Endothelial cell of umbilical vein (primary cell): Measurements from ENCODE around the gene PHF2. TPM values are rescaled to one million over a fixed set of nuclear protein-coding genes. Genes with fewer than 3 reads are reported as not detected.

ENCODE experiments used
- BruUV-seq: library from RNA; stranded (reverse); fragments of 400-500 nt; replicated peaks from 2 replicates; lab custom pipeline; 2021; lab: Mats Ljungman, UMichigan
- CTCF ChIA-PET: fragments of 300-600, 350-600 bp; sonication (Branson Sonifier 250); formaldehyde crosslinking; loops from one replicate; lab custom pipeline; 2021; ENCODE audit warnings: antibody characterized with exemption, inconsistent platforms; lab: Charles Lee
- POLR2A ChIA-PET: fragments of 300-600, 350-600 bp; sonication (Branson Sonifier 250); formaldehyde crosslinking; loops from one replicate; lab custom pipeline; 2021; ENCODE audit warnings: antibody characterized with exemption, inconsistent platforms; lab: Charles Lee
- DNase-seq: peaks from one replicate; pipeline ENCODE4 v3.0.0-alpha.2; 2011; ENCODE audit warnings: low read depth, low spot score
- FAIRE-seq: peaks from 2 replicates; lab custom pipeline; 2011; peaks lifted over from hg19 to GRCh38; lab: Jason Lieb, UNC
- H2AFZ ChIP-seq: 2 replicates; pipeline ENCODE4 v1.6.0; 2012; ENCODE audit warnings: low read depth, low read length, control low read depth, inconsistent platforms
- H3K27ac ChIP-seq: 2 replicates; pipeline ENCODE4 v1.5.1; 2011; ENCODE audit warnings: low read depth, mild to moderate bottlenecking, control low read depth, low read length, moderate library complexity; ENCODE audit not compliant: insufficient read depth
- H3K27me3 ChIP-seq, 2 experiments: 2 replicates each; pipeline versions ENCODE4 v1.6.0 to v1.6.1; 2011; ENCODE audit warnings: low read length in 2 of 2, mixed read lengths in 1 of 2; ENCODE audit not compliant: control insufficient read depth in 2 of 2, insufficient read depth in 2 of 2
- H3K36me3 ChIP-seq, 2 experiments: 2 replicates in 1 of 2; 3 replicates in 1 of 2; pipeline ENCODE4 v1.5.1; 2011; ENCODE audit warnings: low read length in 2 of 2, mild to moderate bottlenecking in 1 of 2, moderate library complexity in 1 of 2; ENCODE audit not compliant: control insufficient read depth in 2 of 2, insufficient read depth in 2 of 2; ENCODE audit errors: extremely low read depth in 1 of 2
- H3K4me1 ChIP-seq: 3 replicates; pipeline ENCODE4 v1.5.1; 2011; ENCODE audit warnings: mild to moderate bottlenecking, low read length; ENCODE audit not compliant: control insufficient read depth, insufficient read depth; ENCODE audit errors: extremely low read depth
- H3K4me2 ChIP-seq: 2 replicates; pipeline ENCODE4 v1.6.1; 2011; ENCODE audit warnings: low read length, control low read depth, mixed read lengths; ENCODE audit not compliant: insufficient read depth
- H3K4me3 ChIP-seq, 3 experiments: fragments of 200-600 bp in 1 of 3; sonication (generic), shearing (Covaris generic) in 1 of 3; replicated peaks in 1 of 3; 2 replicates each; pipeline ENCODE4 v1.5.1; 2011 to 2016; ENCODE audit warnings: control low read depth in 3 of 3, low read length in 3 of 3, mild to moderate bottlenecking in 2 of 3, inconsistent platforms in 1 of 3, low read depth in 1 of 3, moderate library complexity in 1 of 3; ENCODE audit not compliant: insufficient read depth in 1 of 3
- H3K79me2 ChIP-seq: 2 replicates; pipeline ENCODE4 v1.6.0; 2012; ENCODE audit warnings: low read length, inconsistent platforms; ENCODE audit not compliant: control insufficient read depth, insufficient read depth
- H3K9ac ChIP-seq: replicated peaks from 2 replicates; pipeline ENCODE3; 2011; ENCODE audit warnings: low read length, control low read depth; ENCODE audit not compliant: insufficient read depth; ENCODE audit errors: extremely low read depth
- H3K9me1 ChIP-seq: replicated peaks from 3 replicates; pipeline ENCODE4 v1.6.0; 2011; ENCODE audit warnings: mild to moderate bottlenecking, low read length; ENCODE audit not compliant: control insufficient read depth, insufficient read depth; ENCODE audit errors: extremely low read depth
- H3K9me3 ChIP-seq: replicated peaks from 2 replicates; pipeline ENCODE4 v1.5.1; 2012; ENCODE audit warnings: low read length, inconsistent platforms; ENCODE audit not compliant: control insufficient read depth, insufficient read depth
- H4K20me1 ChIP-seq: replicated peaks from 2 replicates; pipeline ENCODE3; 2011; ENCODE audit warnings: mild to moderate bottlenecking, low read length; ENCODE audit not compliant: control insufficient read depth, insufficient read depth; ENCODE audit errors: extremely low read depth
- EZH2 ChIP-seq: IDR thresholded peaks from 2 replicates; pipeline ENCODE4 v1.6.1; 2012; ENCODE audit warnings: borderline replicate concordance, low read depth, mild to moderate bottlenecking, moderate library complexity, low read length, inconsistent platforms; ENCODE audit not compliant: severe bottlenecking
- FOS ChIP-seq: IDR thresholded peaks from 2 replicates; pipeline ENCODE4 v1.6.1; 2011; ENCODE audit warnings: mild to moderate bottlenecking, low read length, moderate library complexity, borderline replicate concordance; ENCODE audit not compliant: insufficient read depth
- GATA2 ChIP-seq: IDR thresholded peaks from 2 replicates; pipeline ENCODE4 v1.7.0; 2011; ENCODE audit warnings: low read depth, mild to moderate bottlenecking, moderate library complexity, mixed read lengths, low read length; ENCODE audit not compliant: insufficient read length, insufficient read depth
- JUN ChIP-seq: IDR thresholded peaks from 2 replicates; pipeline ENCODE4 v1.6.1; 2011; ENCODE audit warnings: borderline replicate concordance, low read depth; ENCODE audit not compliant: insufficient read length, insufficient read depth
- MYC ChIP-seq: IDR thresholded peaks from one replicate; pipeline ENCODE4 v1.6.1; 2011; ENCODE audit warnings: mild to moderate bottlenecking, low read depth, low read length
- POLR2A ChIP-seq: IDR thresholded peaks from 2 replicates; pipeline ENCODE4 v1.6.1; 2012; ENCODE audit warnings: low read depth, mild to moderate bottlenecking, control low read depth, low read length
- POLR2AphosphoS5 ChIP-seq: IDR thresholded peaks from 2 replicates; pipeline ENCODE4 v1.6.1; 2012; ENCODE audit warnings: low read depth, mild to moderate bottlenecking, control low read depth, low read length, moderate library complexity; ENCODE audit not compliant: insufficient read depth
- dilution Hi-C: fragments of 300-500 bp; cut with MboI; formaldehyde crosslinking; loops from one replicate; pipeline ENCODE4 v1.15.0; 2019; ENCODE audit warnings: low sequenced_read_pairs; ENCODE audit not compliant: extremely low pct_ligation_motif_present
- intact Hi-C: fragments of 100-400 bp; cut with micrococcal nuclease; formaldehyde crosslinking; loops from one replicate; pipeline ENCODE4 v1.10.0; 2022
- polyA plus RNA-seq, 4 experiments: library from polyadenylated mRNA; depleted of rRNA in 3 of 4; stranded (reverse) in 3 of 4; unstranded in 1 of 4; fragments of >200 nt; gene quantifications; 2 replicates each; pipeline versions ENCODE4 v1.2.1 to v1.2.3, GENCODE V29; 2011 to 2012; ENCODE audit warnings: missing spikeins in 1 of 4
- total RNA-seq: library from RNA; stranded (reverse); gene quantifications from 2 replicates; pipeline ENCODE4 v1.2.3, GENCODE V29; 2021
- TF ChIP-seq, protein P1 (sequence below), 2 donors: IDR thresholded peaks; 1 replicate in 1 of 2; 2 replicates in 1 of 2; pipeline ENCODE4 v1.5.1; 2011; ENCODE audit warnings: low read length in 2 of 2, mild to moderate bottlenecking in 2 of 2, moderate library complexity in 2 of 2, control low read depth in 1 of 2, inconsistent platforms in 1 of 2, low read depth in 1 of 2; ENCODE audit not compliant: insufficient read depth in 1 of 2; ENCODE audit errors: extremely low read depth in 1 of 2
- TF ChIP-seq, protein P2 (sequence below): IDR thresholded peaks from 2 replicates; pipeline ENCODE4 v1.6.1; 2011; ENCODE audit not compliant: insufficient read depth, insufficient read length

PHF2 gene
- total and polyA plus RNA-seq, 2 donors (not counting 3 experiments of a cell fraction or from before 2014, with no cell fraction given), result 9.8 to 22.5 TPM

DNA sequence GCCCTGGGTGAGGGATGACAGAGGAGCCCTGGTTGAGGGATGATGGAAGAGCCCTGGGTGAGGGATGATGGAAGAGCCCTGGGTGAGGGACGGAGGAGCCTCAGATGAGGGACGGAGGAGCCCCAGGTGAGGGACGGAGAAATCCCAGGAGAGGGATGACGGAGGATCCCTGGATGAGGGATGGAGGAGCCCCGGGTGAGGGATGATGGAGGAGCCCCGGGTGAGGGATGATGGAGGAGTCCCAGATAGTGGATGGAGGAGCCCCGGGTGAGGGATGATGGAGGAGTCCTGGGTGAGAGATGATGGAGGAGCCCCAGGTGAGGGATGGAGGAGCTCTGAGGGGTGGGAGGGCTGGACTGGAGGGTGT is 10.9 kb downstream of the PHF2 start:
- H4K20me1 ChIP-seq, result no peaks in the 10 kb centered on the region

More for the DNA sequence above, 10.9 kb downstream of the PHF2 start:
- H3K27ac ChIP-seq, result no peak overlapping the region
- FAIRE-seq (no peak), DNase-seq (no peak)
- no peaks in the 10 kb centered on the region for H3K27me3 ChIP-seq
- ChIA-PET CTCF (interaction anchor here (0.8 to 1.3 kb wide), 3 partner anchors 21 to 27 kb away, joined by 3 to 5 read pairs (median 3); no protein-coding TSS in a partner anchor), POLR2A (no interaction called here)
- no peak overlapping the region for H2AFZ ChIP-seq
- H3K79me2 ChIP-seq, result peaks cover 31% of the 10 kb centered on the region
- no peak overlapping the region for H3K4me2 ChIP-seq
- intact Hi-C loops, result no loop called here
- no peaks in the 10 kb centered on the region for H3K36me3 ChIP-seq
- dilution Hi-C loops, result no loop called here
- TF ChIP-seq EZH2, result no peak
- TF ChIP-seq, protein P1, sequence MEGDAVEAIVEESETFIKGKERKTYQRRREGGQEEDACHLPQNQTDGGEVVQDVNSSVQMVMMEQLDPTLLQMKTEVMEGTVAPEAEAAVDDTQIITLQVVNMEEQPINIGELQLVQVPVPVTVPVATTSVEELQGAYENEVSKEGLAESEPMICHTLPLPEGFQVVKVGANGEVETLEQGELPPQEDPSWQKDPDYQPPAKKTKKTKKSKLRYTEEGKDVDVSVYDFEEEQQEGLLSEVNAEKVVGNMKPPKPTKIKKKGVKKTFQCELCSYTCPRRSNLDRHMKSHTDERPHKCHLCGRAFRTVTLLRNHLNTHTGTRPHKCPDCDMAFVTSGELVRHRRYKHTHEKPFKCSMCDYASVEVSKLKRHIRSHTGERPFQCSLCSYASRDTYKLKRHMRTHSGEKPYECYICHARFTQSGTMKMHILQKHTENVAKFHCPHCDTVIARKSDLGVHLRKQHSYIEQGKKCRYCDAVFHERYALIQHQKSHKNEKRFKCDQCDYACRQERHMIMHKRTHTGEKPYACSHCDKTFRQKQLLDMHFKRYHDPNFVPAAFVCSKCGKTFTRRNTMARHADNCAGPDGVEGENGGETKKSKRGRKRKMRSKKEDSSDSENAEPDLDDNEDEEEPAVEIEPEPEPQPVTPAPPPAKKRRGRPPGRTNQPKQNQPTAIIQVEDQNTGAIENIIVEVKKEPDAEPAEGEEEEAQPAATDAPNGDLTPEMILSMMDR (IDR thresholded peaks at IDR 0.05; ENCODE audit: extremely low read depth in 1 of 2, insufficient read depth in 1 of 2, low read depth in 1 of 2, low read length in 2 of 2), result no peak
- no peak for TF ChIP-seq FOS
- no peak for TF ChIP-seq JUN
- TF ChIP-seq MYC, result no peak
- TF ChIP-seq, protein P2, sequence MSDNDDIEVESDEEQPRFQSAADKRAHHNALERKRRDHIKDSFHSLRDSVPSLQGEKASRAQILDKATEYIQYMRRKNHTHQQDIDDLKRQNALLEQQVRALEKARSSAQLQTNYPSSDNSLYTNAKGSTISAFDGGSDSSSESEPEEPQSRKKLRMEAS, result no peak
- no peak for TF ChIP-seq POLR2A
- no peak for TF ChIP-seq POLR2AphosphoS5
- no peak for TF ChIP-seq GATA2
- H3K9me1 ChIP-seq, result no peaks in the 10 kb centered on the region
- H3K4me1 ChIP-seq, result peaks cover 3% of the 10 kb centered on the region
- no TSS peak for BruUV-seq
- H3K4me3 ChIP-seq, result no peak overlapping the region
- no peaks in the 10 kb centered on the region for H3K9me3 ChIP-seq
- no peak overlapping the region for H3K9ac ChIP-seq
